GM08714 (cell line): Measurements from ENCODE around the gene FAM219A.

ENCODE experiments used
- H3K4me3 ChIP-seq: fragments of 200-500 bp; sonication (Bioruptor generic); 2 replicates; pipeline ENCODE4 v1.5.1; 2014; ENCODE audit warnings: mild to moderate bottlenecking, low read length, inconsistent platforms
- ZNF274 ChIP-seq: IDR thresholded peaks from 2 replicates; pipeline ENCODE4 v1.6.1; 2012; ENCODE audit warnings: mild to moderate bottlenecking, low read depth, low read length

FAM219A gene

GRCh38 chr9:34458013-34458958, at the start of gene FAM219A, which contains the start of gene DNAI1:
Gene FAM219A (minus strand): TSS chr9:34458570. CDS start chr9:34458263, 307 bp downstream.
Gene DNAI1 (plus strand): TSS chr9:34458805. CDS start chr9:34459006, 201 bp downstream.
- no peak for TF ChIP-seq ZNF274
- peak within 1 kb of the TSS; percentile 50; the same call in 1 of the 2 replicates for H3K4me3 ChIP-seq

GRCh38 chr9:34507966-34508365, 49.6 kb upstream of the FAM219A start:
- TF ChIP-seq ZNF274, result no peak
- H3K4me3 ChIP-seq, result no peak overlapping the region

GRCh38 chr9:34507556-34507955, 49.2 kb upstream of the FAM219A start:
- no peak for TF ChIP-seq ZNF274
- no peak overlapping the region for H3K4me3 ChIP-seq

GRCh38 chr9:34506623-34507022, 48.3 kb upstream of the FAM219A start:
- H3K4me3 ChIP-seq, result no peak overlapping the region
- TF ChIP-seq ZNF274, result no peak

- TF ChIP-seq ZNF274, result no peak
- no peak overlapping the region for H3K4me3 ChIP-seq
Measured at GRCh38 chr9:34505370-34506120, 47.2 kb upstream of the FAM219A start.

- no peak overlapping the region for H3K4me3 ChIP-seq
- TF ChIP-seq ZNF274, result no peak
Measured at GRCh38 chr9:34503406-34503805, 45.0 kb upstream of the FAM219A start.

GRCh38 chr9:34502891-34503290, 44.5 kb upstream of the FAM219A start:
- H3K4me3 ChIP-seq, result no peak overlapping the region
- no peak for TF ChIP-seq ZNF274

- no peak overlapping the region for H3K4me3 ChIP-seq
- TF ChIP-seq ZNF274, result no peak
Measured at GRCh38 chr9:34502471-34502870, 44.1 kb upstream of the FAM219A start.

- TF ChIP-seq ZNF274, result no peak
- no peak overlapping the region for H3K4me3 ChIP-seq
Measured at GRCh38 chr9:34501889-34502425, 43.6 kb upstream of the FAM219A start.

GRCh38 chr9:34501372-34501771, 43.0 kb upstream of the FAM219A start:
- H3K4me3 ChIP-seq, result no peak overlapping the region
- TF ChIP-seq ZNF274, result no peak

- H3K4me3 ChIP-seq, result no peak overlapping the region
- no peak for TF ChIP-seq ZNF274
Measured at GRCh38 chr9:34500623-34501267, 42.4 kb upstream of the FAM219A start.

GRCh38 chr9:34499076-34499475, 40.7 kb upstream of the FAM219A start:
- no peak overlapping the region for H3K4me3 ChIP-seq
- TF ChIP-seq ZNF274, result no peak

- H3K4me3 ChIP-seq, result no peak overlapping the region
- TF ChIP-seq ZNF274, result no peak
Measured at GRCh38 chr9:34498553-34498952, 40.2 kb upstream of the FAM219A start.

GRCh38 chr9:34496149-34496712, 37.9 kb upstream of the FAM219A start:
- no peak for TF ChIP-seq ZNF274
- H3K4me3 ChIP-seq, result no peak overlapping the region
